Measurements from ENCODE around the gene FAM25G.
"Not testable (repeated sequence)": the region's sequence is repeated elsewhere in the genome, so short reads cannot be mapped to it uniquely, and the experiment has no call there.

FAM25G gene

GRCh38 chr10:47456079-47456785, 35.3 kb downstream of the FAM25G start (continued):
- TF ChIP-seq ZNF398 (tag by site-specific recombination; IDR thresholded peaks at IDR 0.05): no peak

- H3K27ac ChIP-seq (ENCODE audit: extremely low read depth, low read depth, low read length); CTCF ChIA-PET: not testable (repeated sequence)
Observed at GRCh38 chr10:47455350-47456078, 36.0 kb downstream of the FAM25G start.

GRCh38 chr10:47454780-47455058, 36.8 kb downstream of the FAM25G start:
- Histone ChIP-seq H3K9me3 (ENCODE audit: control insufficient read depth, insufficient read depth, low read depth, low read length) (no peaks in the 10 kb centered on the region), H3K27ac (ENCODE audit: extremely low read depth, low read depth, low read length) (no peak overlapping the region), H3K4me3 (ENCODE audit: low read depth, low read length) (no peak overlapping the region), H3K36me3 (ENCODE audit: control insufficient read depth in 2 of 2, insufficient read depth in 1 of 2, low read length in 2 of 2) (no peaks in the 10 kb centered on the region), H3K4me1 (ENCODE audit: control insufficient read depth, insufficient read depth, low read length) (no peaks in the 10 kb centered on the region)
- POLR2A ChIA-PET: no interaction called here
- CTCF ChIA-PET: interaction anchor here (0.6 kb wide), 1 partner anchor 93 kb away, joined by 3 read pairs; no protein-coding TSS in a partner anchor
- TF ChIP-seq ZBTB6 (tag by site-specific recombination; IDR thresholded peaks at IDR 0.05): peak; percentile 86; the same call in 1 of the 2 replicates
- no peak for TF ChIP-seq PBX3 (CRISPR knock-in tag; IDR thresholded peaks at IDR 0.05)
- TF ChIP-seq YY1 (tag by site-specific recombination; IDR thresholded peaks at IDR 0.05): no peak
- TF ChIP-seq ZNF302 (tag by site-specific recombination; IDR thresholded peaks at IDR 0.05; ENCODE audit: low read depth): no peak
- TF ChIP-seq ZNF843 (tag by site-specific recombination; IDR thresholded peaks at IDR 0.05): no peak
- TF ChIP-seq EGR2 (tag by site-specific recombination; IDR thresholded peaks at IDR 0.05; ENCODE audit: low read depth): 0 out of 2 replicates have a peak, but pooled peaks have one; percentile 54

More at GRCh38 chr10:47455350-47456078, 36.0 kb downstream of the FAM25G start:
- not testable (repeated sequence) for H3K9me3 ChIP-seq (ENCODE audit: control insufficient read depth, insufficient read depth, low read depth, low read length); H3K4me3 ChIP-seq (ENCODE audit: low read depth, low read length); H3K36me3 ChIP-seq (ENCODE audit: control insufficient read depth in 2 of 2, insufficient read depth in 1 of 2, low read length in 2 of 2); H3K4me1 ChIP-seq (ENCODE audit: control insufficient read depth, insufficient read depth, low read length)
- POLR2A ChIA-PET: interaction anchor here (1.1 kb wide), 1 partner anchor 71 kb away, joined by 3 read pairs; the partner anchor contains the start of gene ZNF488

- Histone ChIP-seq H3K4me3 (ENCODE audit: low read depth, low read length) (no peak overlapping the region), H3K9me3 (ENCODE audit: control insufficient read depth, insufficient read depth, low read depth, low read length) (no peaks in the 10 kb centered on the region), H3K4me1 (ENCODE audit: control insufficient read depth, insufficient read depth, low read length) (no peaks in the 10 kb centered on the region), H3K27ac (ENCODE audit: extremely low read depth, low read depth, low read length) (no peak overlapping the region), H3K36me3 (ENCODE audit: control insufficient read depth in 2 of 2, insufficient read depth in 1 of 2, low read length in 2 of 2) (no peaks in the 10 kb centered on the region)
- ChIA-PET CTCF (interaction anchor here (0.6 kb wide), 2 partner anchors 62 to 93 kb away, joined by 3 read pairs; no protein-coding TSS in a partner anchor), POLR2A (no interaction called here)
- TF ChIP-seq ZNF433 (tag by site-specific recombination; IDR thresholded peaks at IDR 0.05; ENCODE audit: low read depth) (no peak), ZNF629 (tag by site-specific recombination; IDR thresholded peaks at IDR 0.05) (no peak), HOXA7 (CRISPR knock-in tag; IDR thresholded peaks at IDR 0.05; ENCODE audit: borderline replicate concordance) (no peak)
Observed at GRCh38 chr10:47454008-47454779, 37.3 kb downstream of the FAM25G start.
